Measurements from ENCODE around the gene ROPN1L. TPM values are rescaled to one million over a fixed set of nuclear protein-coding genes. Genes with fewer than 3 reads are reported as not detected.

Gene ROPN1L
- total and polyA plus RNA-seq, 10 of the 15 experiments (the other 5 are each of a cell fraction or from before 2014, with no cell fraction given) = 0.07 to 0.38 (median 0.22) TPM; not detected in 6

DNA sequence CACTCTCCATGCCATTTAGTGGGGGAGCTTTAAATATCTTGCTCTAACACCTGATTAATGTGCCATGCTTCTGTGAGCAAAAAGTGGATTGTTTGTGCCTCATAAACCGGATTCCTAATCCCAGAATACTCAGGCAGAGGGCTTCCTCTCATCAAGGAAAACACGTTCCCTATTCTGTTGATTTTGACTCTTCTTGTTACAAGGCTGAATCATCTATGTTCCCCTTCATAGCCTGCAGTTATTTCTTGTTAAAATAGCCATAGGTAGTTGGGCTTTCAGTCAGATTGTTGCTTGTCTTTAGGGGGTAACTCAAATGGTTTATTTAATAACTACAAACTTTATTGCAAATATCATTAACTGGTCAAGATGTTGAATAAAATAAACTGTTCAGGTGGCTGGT is 26.6 kb downstream of the ROPN1L start:
- no TSS peak for BruUV-seq (replicated peaks)
- H3K4me2 ChIP-seq (ENCODE audit: control insufficient read depth, insufficient read depth) = no peak overlapping the region
- H3K36me3 ChIP-seq (ENCODE audit: control insufficient read depth in 2 of 2, insufficient read depth in 2 of 2, low read length in 1 of 2) = no peaks in the 10 kb centered on the region
- no peaks in the 10 kb centered on the region for H3K79me2 ChIP-seq (ENCODE audit: control insufficient read depth, insufficient read depth, low read length)
- H3K4me3 ChIP-seq = no peak overlapping the region
- no peak for DNase-seq (ENCODE audit: low read depth, low spot score)
- WGBS (ENCODE audit: insufficient coverage, insufficient replicate concordance, low lambda C conversion rate, missing lambda C conversion rate) = 0% methylated on average over 2 of the region's 2 CpGs
- no peak overlapping the region for H3K27ac ChIP-seq (ENCODE audit: control insufficient read depth, insufficient read depth)
- ChIA-PET CTCF (interaction anchor here (1.0 to 1.4 kb wide), 3 partner anchors 153 to 161 kb away, joined by 3 to 5 read pairs (median 3); no protein-coding TSS in a partner anchor), RAD21 (ENCODE audit: unreplicated experiment) (interaction anchor here (0.7 kb wide), 1 partner anchor 110 kb away, joined by 3 read pairs; no protein-coding TSS in a partner anchor), POLR2A (no interaction called here), SMC1A (ENCODE audit: uncharacterized antibody, unreplicated experiment) (interaction anchor here (1.5 kb wide), 1 partner anchor 98 kb away, joined by 3 read pairs; no protein-coding TSS in a partner anchor)
- no peak overlapping the region for H3K9ac ChIP-seq (ENCODE audit: control insufficient read depth, insufficient read depth, low read length)
- no peaks in the 10 kb centered on the region for H3K9me3 ChIP-seq (replicated peaks; ENCODE audit: control insufficient read depth, insufficient read depth, low read length)
- no peaks in the 10 kb centered on the region; a peak in 2 of 4 replicates for H3K27me3 ChIP-seq (replicated peaks in 1 of 2; ENCODE audit: control insufficient read depth in 2 of 2, insufficient read depth in 2 of 2, low read length in 1 of 2)
- no peak overlapping the region for H2AFZ ChIP-seq (ENCODE audit: control insufficient read depth, low read depth, low read length)
- H4K20me1 ChIP-seq (ENCODE audit: control insufficient read depth, insufficient read depth) = no peaks in the 10 kb centered on the region
- ATAC-seq = no peak
- intact Hi-C loops (cut with micrococcal nuclease; ENCODE audit: unreplicated experiment) = no loop called here
- FAIRE-seq = no peak
- H3K4me1 ChIP-seq (ENCODE audit: control insufficient read depth, insufficient read depth, low read length) = peaks cover 5% of the 10 kb centered on the region; the same call in 1 of the 2 replicates
- in situ Hi-C loops (cut with MboI) = loop anchor here (25.0 kb wide), 2 partner anchors 719 to 1544 kb away; no protein-coding TSS in a partner anchor
- TF ChIP-seq RUNX3 (IDR thresholded peaks at IDR 0.05; ENCODE audit: low read length) = no peak
- no peak for TF ChIP-seq FOS (IDR thresholded peaks at IDR 0.05; ENCODE audit: borderline replicate concordance, extremely low read depth, insufficient read length)
- TF ChIP-seq, protein P1, sequence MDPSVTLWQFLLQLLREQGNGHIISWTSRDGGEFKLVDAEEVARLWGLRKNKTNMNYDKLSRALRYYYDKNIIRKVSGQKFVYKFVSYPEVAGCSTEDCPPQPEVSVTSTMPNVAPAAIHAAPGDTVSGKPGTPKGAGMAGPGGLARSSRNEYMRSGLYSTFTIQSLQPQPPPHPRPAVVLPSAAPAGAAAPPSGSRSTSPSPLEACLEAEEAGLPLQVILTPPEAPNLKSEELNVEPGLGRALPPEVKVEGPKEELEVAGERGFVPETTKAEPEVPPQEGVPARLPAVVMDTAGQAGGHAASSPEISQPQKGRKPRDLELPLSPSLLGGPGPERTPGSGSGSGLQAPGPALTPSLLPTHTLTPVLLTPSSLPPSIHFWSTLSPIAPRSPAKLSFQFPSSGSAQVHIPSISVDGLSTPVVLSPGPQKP (IDR thresholded peaks at IDR 0.05; ENCODE audit: low read depth, low read length) = no peak
- no peak for TF ChIP-seq RAD21 (IDR thresholded peaks at IDR 0.05; ENCODE audit: insufficient read depth, low read depth, low read length)
- TF ChIP-seq, protein P2, sequence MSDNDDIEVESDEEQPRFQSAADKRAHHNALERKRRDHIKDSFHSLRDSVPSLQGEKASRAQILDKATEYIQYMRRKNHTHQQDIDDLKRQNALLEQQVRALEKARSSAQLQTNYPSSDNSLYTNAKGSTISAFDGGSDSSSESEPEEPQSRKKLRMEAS (IDR thresholded peaks at IDR 0.05; ENCODE audit: low read depth, low read length) = no peak
- TF ChIP-seq, protein P3, sequence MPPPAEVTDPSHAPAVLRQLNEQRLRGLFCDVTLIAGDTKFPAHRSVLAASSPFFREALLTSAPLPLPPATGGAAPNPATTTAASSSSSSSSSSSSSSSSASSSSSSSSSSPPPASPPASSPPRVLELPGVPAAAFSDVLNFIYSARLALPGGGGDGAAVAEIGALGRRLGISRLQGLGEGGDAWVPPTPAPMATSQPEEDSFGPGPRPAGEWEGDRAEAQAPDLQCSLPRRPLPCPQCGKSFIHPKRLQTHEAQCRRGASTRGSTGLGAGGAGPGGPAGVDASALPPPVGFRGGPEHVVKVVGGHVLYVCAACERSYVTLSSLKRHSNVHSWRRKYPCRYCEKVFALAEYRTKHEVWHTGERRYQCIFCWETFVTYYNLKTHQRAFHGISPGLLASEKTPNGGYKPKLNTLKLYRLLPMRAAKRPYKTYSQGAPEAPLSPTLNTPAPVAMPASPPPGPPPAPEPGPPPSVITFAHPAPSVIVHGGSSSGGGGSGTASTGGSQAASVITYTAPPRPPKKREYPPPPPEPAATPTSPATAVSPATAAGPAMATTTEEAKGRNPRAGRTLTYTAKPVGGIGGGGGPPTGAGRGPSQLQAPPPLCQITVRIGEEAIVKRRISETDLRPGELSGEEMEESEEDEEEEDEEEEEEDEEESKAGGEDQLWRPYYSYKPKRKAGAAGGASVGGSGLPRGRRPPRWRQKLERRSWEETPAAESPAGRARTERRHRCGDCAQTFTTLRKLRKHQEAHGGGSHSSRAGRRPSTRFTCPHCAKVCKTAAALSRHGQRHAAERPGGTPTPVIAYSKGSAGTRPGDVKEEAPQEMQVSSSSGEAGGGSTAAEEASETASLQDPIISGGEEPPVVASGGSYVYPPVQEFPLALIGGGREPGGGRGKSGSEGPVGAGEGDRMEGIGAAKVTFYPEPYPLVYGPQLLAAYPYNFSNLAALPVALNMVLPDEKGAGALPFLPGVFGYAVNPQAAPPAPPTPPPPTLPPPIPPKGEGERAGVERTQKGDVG (CRISPR knock-in tag; IDR thresholded peaks at IDR 0.05) = no peak
- TF ChIP-seq CREM (IDR thresholded peaks at IDR 0.05; ENCODE audit: low read depth) = no peak
- TF ChIP-seq, protein P4, sequence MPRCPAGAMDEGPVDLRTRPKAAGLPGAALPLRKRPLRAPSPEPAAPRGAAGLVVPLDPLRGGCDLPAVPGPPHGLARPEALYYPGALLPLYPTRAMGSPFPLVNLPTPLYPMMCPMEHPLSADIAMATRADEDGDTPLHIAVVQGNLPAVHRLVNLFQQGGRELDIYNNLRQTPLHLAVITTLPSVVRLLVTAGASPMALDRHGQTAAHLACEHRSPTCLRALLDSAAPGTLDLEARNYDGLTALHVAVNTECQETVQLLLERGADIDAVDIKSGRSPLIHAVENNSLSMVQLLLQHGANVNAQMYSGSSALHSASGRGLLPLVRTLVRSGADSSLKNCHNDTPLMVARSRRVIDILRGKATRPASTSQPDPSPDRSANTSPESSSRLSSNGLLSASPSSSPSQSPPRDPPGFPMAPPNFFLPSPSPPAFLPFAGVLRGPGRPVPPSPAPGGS (IDR thresholded peaks at IDR 0.05; ENCODE audit: borderline replicate concordance, insufficient read depth, low read depth, low read length, poor library complexity, severe bottlenecking) = no peak
- no peak for TF ChIP-seq IRF5 (IDR thresholded peaks at IDR 0.05; ENCODE audit: borderline replicate concordance)
- TF ChIP-seq, protein P5, sequence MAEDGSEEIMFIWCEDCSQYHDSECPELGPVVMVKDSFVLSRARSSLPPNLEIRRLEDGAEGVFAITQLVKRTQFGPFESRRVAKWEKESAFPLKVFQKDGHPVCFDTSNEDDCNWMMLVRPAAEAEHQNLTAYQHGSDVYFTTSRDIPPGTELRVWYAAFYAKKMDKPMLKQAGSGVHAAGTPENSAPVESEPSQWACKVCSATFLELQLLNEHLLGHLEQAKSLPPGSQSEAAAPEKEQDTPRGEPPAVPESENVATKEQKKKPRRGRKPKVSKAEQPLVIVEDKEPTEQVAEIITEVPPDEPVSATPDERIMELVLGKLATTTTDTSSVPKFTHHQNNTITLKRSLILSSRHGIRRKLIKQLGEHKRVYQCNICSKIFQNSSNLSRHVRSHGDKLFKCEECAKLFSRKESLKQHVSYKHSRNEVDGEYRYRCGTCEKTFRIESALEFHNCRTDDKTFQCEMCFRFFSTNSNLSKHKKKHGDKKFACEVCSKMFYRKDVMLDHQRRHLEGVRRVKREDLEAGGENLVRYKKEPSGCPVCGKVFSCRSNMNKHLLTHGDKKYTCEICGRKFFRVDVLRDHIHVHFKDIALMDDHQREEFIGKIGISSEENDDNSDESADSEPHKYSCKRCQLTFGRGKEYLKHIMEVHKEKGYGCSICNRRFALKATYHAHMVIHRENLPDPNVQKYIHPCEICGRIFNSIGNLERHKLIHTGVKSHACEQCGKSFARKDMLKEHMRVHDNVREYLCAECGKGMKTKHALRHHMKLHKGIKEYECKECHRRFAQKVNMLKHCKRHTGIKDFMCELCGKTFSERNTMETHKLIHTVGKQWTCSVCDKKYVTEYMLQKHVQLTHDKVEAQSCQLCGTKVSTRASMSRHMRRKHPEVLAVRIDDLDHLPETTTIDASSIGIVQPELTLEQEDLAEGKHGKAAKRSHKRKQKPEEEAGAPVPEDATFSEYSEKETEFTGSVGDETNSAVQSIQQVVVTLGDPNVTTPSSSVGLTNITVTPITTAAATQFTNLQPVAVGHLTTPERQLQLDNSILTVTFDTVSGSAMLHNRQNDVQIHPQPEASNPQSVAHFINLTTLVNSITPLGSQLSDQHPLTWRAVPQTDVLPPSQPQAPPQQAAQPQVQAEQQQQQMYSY (CRISPR knock-in tag; IDR thresholded peaks at IDR 0.05) = no peak
- TF ChIP-seq IRF4 (IDR thresholded peaks at IDR 0.05; ENCODE audit: low read depth, low read length) = no peak
- TF ChIP-seq NFYA (IDR thresholded peaks at IDR 0.05; ENCODE audit: borderline replicate concordance, low read depth, low read length) = no peak

Measured in GM12878 (cell line).